Measurements from ENCODE around the gene CHN2.

CHN2 gene

DNA sequence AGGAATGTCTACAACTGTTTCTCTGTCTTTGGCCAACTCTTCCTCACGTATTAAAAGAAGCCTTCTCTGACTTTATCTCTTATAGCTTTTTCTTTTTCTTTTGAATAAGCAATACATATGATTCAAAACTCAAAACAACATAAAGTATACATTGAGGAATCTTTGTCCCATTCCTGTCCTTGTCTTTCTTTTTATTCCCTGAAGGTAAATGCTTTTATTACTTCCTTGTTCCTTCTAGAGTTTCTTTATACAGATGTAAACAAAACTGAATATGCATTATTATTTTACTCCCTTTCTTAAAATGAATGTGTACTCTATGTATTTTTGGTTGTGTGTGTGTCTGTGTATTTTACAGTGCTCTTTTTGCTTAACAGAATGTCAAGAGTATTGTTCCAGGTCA is 170.1 kb downstream of the CHN2 start:
- FAIRE-seq (no peak), DNase-seq (ENCODE audit: insufficient read length) (no peak)
- no peak for TF ChIP-seq TAF1 (IDR thresholded peaks at IDR 0.05; ENCODE audit: borderline replicate concordance, low read depth, low read length)
- no peak for TF ChIP-seq POLR2AphosphoS5 (IDR thresholded peaks at IDR 0.05; ENCODE audit: low read depth, low read length)
- TF ChIP-seq POLR2A (IDR thresholded peaks at IDR 0.05; ENCODE audit: low read depth, low read length), result no peak

DNA sequence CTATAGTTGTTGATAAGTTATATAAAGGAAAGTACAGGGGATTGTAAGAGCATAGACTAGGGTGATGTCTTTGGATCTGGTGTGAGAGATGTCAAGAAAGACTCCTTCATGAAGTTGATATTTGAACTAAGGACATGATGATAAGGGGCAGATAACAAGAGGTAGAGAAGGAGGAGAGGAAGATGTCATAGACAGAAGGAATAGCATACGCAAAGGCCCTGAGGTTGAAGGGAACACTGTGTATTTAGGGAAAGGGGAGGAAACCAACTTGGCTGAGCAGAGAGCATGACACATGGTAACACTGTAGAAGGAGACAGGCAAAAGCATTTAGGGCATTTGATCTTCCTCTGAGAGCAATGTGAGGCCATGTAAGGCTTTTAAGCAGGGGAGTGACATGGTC is 170.8 kb downstream of the CHN2 start:
- TF ChIP-seq TAF1 (IDR thresholded peaks at IDR 0.05; ENCODE audit: borderline replicate concordance, low read depth, low read length), result no peak
- TF ChIP-seq POLR2A (IDR thresholded peaks at IDR 0.05; ENCODE audit: low read depth, low read length), result no peak
- no peak for TF ChIP-seq POLR2AphosphoS5 (IDR thresholded peaks at IDR 0.05; ENCODE audit: low read depth, low read length)
- DNase-seq (ENCODE audit: insufficient read length) (no peak), FAIRE-seq (no peak)

DNA sequence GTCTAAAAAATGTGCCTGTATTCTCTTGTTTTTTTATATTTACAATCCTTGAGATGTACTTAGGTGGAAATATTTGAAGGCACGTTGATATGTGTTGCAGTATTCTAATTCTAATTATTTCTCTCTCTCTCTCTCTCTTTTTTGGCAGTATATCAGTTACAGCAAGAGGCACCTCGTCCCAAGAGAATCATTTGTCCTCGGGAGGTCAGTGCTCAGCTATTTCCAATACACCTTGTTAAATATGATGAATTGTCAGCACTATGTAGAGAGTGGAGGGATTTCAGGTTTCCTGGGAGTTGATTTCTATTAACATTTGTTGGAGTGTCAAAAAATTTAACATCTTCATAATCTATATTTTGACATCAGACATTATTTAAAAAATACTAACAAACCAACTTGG is 173.2 kb downstream of the CHN2 start:
- no peak for FAIRE-seq
- no peak for TF ChIP-seq TAF1 (IDR thresholded peaks at IDR 0.05; ENCODE audit: borderline replicate concordance, low read depth, low read length)
- no peak for TF ChIP-seq POLR2AphosphoS5 (IDR thresholded peaks at IDR 0.05; ENCODE audit: low read depth, low read length)
- no peak for TF ChIP-seq POLR2A (IDR thresholded peaks at IDR 0.05; ENCODE audit: low read depth, low read length)
- DNase-seq (ENCODE audit: insufficient read length), result no peak

- TF ChIP-seq POLR2A (IDR thresholded peaks at IDR 0.05; ENCODE audit: low read depth, low read length) (no peak), POLR2AphosphoS5 (IDR thresholded peaks at IDR 0.05; ENCODE audit: low read depth, low read length) (no peak), TAF1 (IDR thresholded peaks at IDR 0.05; ENCODE audit: borderline replicate concordance, low read depth, low read length) (no peak)
- FAIRE-seq, result no peak
- no peak for DNase-seq (ENCODE audit: insufficient read length)
Measured at GRCh38 chr7:29369909-29370488, 175.4 kb downstream of the CHN2 start.

DNA sequence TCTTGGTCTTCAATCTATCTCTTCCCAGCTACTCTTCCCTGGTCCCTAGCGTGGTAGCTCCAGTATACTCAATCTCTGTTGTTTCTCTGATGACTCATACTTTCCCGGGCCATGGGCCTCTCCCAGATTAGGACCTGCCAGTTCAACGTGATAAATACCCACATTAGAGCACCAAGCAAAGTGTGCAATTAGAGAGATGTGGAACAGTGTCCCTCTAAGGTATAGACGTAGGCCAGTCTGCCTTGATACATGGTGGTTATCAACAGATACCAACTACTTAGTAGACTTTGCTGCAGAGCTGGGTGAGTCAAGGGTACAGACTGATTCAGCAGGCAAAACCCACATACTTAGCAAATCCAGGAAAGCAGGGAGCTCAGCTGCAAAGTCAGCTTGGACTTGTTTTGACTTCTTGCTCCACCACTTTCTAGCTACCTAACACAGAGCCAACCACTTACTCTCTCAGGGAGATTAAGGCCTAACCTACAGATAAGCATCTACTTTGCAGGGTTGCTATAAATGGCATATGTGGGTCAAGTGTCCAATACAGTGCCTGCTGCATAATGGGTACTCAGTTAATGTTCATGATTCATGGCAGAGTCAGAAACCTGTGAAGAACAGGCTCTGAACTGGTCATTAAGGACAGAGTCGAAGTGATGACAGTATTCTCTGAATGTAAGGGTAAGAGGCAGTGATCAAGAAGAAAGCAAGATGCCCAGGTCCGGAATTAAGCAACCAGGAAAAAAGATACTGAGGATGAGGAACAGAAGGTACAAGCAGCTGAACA is 176.1 kb downstream of the CHN2 start:
- FAIRE-seq (no peak), DNase-seq (ENCODE audit: insufficient read length) (no peak)
- TF ChIP-seq POLR2AphosphoS5 (IDR thresholded peaks at IDR 0.05; ENCODE audit: low read depth, low read length), result no peak
- no peak for TF ChIP-seq TAF1 (IDR thresholded peaks at IDR 0.05; ENCODE audit: borderline replicate concordance, low read depth, low read length)
- no peak for TF ChIP-seq POLR2A (IDR thresholded peaks at IDR 0.05; ENCODE audit: low read depth, low read length)

DNA sequence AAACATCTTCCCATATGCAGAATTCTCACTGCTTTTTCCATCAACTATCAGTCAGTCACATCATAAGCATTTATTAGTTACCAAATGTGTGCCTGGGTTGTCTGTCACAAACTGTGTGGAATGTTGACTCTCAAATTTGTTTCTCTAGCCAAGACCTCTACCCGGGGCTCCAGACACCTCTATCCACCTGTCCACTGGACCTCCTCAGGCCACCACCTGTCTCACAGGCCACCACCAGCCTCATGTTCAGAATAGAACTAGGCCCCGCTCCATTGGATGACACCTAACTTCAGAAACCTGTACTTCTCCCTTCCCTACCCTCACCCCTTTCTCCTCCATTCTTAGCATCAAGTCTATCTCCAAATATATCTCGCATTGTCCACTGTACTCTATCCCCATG is 176.9 kb downstream of the CHN2 start:
- FAIRE-seq, result no peak
- TF ChIP-seq POLR2A (IDR thresholded peaks at IDR 0.05; ENCODE audit: low read depth, low read length) (no peak), POLR2AphosphoS5 (IDR thresholded peaks at IDR 0.05; ENCODE audit: low read depth, low read length) (no peak)
- DNase-seq (ENCODE audit: insufficient read length), result no peak

DNA sequence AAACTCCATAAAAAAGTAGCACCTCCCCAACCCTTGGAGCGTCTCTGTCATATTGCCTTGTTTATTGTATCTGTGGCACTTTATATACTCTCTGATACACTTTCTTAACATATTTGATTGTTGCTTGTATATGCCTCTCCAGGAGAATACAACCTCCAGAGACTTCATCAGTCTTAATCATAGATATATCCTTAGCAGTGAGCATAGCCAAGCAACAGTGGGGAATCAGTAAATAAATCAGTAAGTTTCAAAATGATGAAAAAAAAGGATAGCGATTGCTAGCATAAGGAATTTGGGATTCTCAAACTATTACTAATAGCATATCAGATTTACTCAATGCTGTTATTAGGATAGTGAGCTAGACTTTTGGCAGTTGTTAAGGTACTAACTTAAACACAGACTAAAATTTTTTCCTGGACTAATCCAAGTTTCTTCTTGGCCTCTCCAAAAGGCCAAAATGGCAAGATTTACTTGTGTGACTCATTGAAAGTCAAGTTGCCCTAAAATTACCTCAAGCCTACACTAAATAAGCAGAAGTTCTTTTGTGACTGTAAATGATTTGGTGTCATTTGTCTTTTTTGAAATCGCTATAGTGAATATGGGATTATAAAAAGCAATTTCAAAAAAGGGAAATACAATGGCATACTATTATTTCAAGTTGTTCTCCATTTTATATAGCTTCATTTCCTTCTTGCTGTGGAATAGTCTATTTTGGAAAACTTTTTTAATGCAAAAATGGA is 177.9 kb downstream of the CHN2 start:
- no peak for TF ChIP-seq POLR2AphosphoS5 (IDR thresholded peaks at IDR 0.05; ENCODE audit: low read depth, low read length)
- TF ChIP-seq POLR2A (IDR thresholded peaks at IDR 0.05; ENCODE audit: low read depth, low read length), result no peak
- TF ChIP-seq TAF1 (IDR thresholded peaks at IDR 0.05; ENCODE audit: borderline replicate concordance, low read depth, low read length), result no peak
- FAIRE-seq (no peak), DNase-seq (ENCODE audit: insufficient read length) (no peak)

DNA sequence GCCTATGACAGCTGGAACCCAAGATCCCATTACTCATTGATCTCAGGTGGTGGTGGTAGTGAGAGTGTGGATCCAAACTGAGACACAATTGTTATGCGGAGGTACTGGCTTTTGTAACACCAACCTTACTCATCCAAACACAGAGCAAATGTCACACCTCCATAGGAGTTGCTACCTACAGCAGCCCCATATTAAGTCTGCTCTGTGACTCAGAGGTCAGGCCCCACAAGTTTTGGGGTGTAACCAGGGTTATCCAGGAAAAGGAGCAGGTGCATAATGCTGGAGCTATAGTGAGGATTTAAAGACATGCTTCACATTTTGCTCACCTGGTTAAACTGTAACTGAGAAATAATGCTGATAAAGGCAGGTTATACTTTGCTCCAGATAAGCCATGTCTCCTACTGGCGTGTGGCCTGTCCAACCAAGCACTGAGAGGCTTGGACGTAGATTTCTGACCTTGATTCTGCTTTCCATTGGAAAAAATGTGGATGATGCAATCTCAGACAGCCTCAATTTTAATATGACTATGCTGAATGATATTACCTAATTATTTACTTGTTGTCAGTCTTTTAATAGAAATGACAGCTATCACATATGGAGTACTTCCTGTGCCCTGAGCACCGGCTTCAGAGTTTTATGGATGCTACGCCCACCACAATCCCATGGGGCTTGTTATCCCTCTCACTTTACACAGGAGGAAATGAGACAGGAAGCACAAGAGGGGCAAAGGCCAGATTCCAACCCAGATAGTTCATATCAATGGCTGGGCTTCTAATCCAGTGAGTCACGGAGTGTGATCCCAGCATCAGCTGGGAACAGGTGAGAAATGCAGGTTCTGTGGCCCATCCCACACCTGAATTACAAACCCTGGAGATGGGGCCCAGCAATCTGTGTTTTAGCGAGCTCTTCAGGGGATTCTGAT is 181.3 kb downstream of the CHN2 start:
- no peak for TF ChIP-seq TAF1 (IDR thresholded peaks at IDR 0.05; ENCODE audit: borderline replicate concordance, low read depth, low read length)
- no peak for TF ChIP-seq POLR2A (IDR thresholded peaks at IDR 0.05; ENCODE audit: low read depth, low read length)
- TF ChIP-seq POLR2AphosphoS5 (IDR thresholded peaks at IDR 0.05; ENCODE audit: low read depth, low read length), result no peak
- no peak for DNase-seq (ENCODE audit: insufficient read length)
- FAIRE-seq, result no peak

- FAIRE-seq, result no peak
- TF ChIP-seq POLR2A (IDR thresholded peaks at IDR 0.05; ENCODE audit: low read depth, low read length) (no peak), TAF1 (IDR thresholded peaks at IDR 0.05; ENCODE audit: borderline replicate concordance, low read depth, low read length) (no peak), POLR2AphosphoS5 (IDR thresholded peaks at IDR 0.05; ENCODE audit: low read depth, low read length) (no peak)
- DNase-seq (ENCODE audit: insufficient read length), result no peak
Measured at GRCh38 chr7:29377718-29378117, 183.1 kb downstream of the CHN2 start.

GRCh38 chr7:29379551-29379950 is 185.0 kb downstream of the CHN2 start:
- no peak for DNase-seq (ENCODE audit: insufficient read length)

More at GRCh38 chr7:29379551-29379950, 185.0 kb downstream of the CHN2 start:
- no peak for FAIRE-seq
- TF ChIP-seq TAF1 (IDR thresholded peaks at IDR 0.05; ENCODE audit: borderline replicate concordance, low read depth, low read length) (no peak), POLR2AphosphoS5 (IDR thresholded peaks at IDR 0.05; ENCODE audit: low read depth, low read length) (no peak), POLR2A (IDR thresholded peaks at IDR 0.05; ENCODE audit: low read depth, low read length) (no peak)

Measured in GM12892 (cell line).